ENCODE results near the gene SUMO3.

DNA sequence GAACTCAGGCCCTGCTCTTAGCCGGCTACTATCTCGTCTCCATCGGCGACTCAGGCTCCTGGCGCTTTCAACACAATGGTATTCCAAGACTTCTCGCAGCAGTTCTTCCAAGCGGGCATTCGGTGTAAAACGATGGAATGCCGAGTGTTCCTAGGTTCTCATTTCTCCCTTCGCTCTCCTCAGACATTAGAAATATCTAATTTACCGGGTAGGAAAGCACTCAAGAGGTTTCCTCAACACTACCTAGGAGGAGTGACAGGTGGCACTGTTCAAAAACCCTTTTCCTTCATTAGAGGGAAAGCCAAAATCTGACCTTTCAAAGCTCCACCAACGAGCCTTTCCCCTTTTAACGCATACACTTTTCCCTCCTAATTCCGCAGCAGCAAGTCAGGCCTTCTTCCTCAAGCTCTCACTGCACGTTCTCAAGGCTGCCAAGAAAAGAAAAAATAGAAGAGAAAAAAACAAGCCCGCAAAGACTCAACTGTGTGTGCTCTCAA lies 16.8 kb downstream of the SUMO3 start:
- TF ChIP-seq EP300 (IDR thresholded peaks at IDR 0.05; ENCODE audit: low read depth) (no peak), POLR2A (IDR thresholded peaks at IDR 0.05) (no peak), POLR2AphosphoS5 (IDR thresholded peaks at IDR 0.05) (no peak)
- TF ChIP-seq, protein P1, sequence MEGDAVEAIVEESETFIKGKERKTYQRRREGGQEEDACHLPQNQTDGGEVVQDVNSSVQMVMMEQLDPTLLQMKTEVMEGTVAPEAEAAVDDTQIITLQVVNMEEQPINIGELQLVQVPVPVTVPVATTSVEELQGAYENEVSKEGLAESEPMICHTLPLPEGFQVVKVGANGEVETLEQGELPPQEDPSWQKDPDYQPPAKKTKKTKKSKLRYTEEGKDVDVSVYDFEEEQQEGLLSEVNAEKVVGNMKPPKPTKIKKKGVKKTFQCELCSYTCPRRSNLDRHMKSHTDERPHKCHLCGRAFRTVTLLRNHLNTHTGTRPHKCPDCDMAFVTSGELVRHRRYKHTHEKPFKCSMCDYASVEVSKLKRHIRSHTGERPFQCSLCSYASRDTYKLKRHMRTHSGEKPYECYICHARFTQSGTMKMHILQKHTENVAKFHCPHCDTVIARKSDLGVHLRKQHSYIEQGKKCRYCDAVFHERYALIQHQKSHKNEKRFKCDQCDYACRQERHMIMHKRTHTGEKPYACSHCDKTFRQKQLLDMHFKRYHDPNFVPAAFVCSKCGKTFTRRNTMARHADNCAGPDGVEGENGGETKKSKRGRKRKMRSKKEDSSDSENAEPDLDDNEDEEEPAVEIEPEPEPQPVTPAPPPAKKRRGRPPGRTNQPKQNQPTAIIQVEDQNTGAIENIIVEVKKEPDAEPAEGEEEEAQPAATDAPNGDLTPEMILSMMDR (IDR thresholded peaks at IDR 0.05) = peak in 4 of 5 experiments; percentile 32 to 48 (median 37)
